ENCODE measurements around the gene SCART1.
"Not testable (repeated sequence)": the region's sequence is repeated elsewhere in the genome, so short reads cannot be mapped to it uniquely, and the experiment has no call there.

The SCART1 gene

DNA sequence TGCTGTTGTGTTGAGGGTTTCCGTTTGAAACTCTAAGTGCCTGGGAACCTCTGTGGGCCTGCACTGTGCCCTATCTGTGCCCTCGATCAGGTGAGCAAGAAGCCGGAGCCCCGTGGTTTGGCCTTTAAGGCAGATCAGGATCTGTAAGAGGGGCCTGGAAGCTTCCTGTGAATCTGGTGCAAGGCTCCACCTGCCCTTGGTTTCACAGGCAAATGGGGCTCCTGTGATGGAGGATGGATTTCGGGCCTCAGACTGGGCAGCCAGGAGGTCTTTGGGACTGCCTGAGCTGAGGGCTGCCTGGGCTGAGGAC is 21.6 kb downstream of the SCART1 start:
- no peak for DNase-seq

DNA sequence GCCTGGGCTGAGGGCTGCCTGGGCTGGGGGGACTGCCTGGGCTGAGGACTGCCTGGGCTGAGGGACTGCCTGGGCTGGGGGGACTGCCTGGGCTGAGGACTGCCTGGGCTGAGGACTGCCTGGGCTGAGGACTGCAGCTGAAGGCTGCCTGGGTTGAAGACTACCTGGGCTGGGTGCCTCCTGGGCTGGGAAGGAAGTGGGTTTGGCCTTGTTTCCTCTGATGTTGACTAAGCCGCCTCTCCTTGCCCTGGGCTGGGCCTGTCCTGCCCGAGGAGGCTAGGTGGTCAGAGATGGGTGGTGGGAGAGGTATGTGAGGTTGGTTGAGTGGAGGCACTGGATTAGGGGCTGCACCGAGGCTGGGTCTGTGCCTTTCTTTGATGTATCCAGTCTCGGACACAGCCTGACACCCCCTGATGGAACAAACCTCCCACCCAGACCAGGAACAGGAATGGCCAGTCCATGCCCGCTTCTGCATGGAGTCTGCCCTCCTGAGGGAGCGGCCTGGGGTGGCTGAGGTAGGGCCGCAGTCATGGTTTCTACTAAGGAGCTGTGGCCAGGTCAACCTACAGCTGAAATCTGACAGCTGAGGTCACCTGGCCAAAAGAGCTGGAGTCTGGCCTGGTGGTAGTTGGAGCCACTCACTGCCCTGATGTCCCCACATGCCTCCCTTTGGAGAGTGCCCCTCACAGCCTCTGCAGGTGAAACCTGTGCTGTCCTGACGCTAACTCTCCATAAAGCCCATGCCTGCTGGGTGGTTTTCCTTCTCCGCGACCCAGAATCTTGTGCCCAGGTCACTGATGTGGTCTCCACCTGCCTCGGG is 22.3 kb downstream of the SCART1 start:
- no peak for DNase-seq

DNA sequence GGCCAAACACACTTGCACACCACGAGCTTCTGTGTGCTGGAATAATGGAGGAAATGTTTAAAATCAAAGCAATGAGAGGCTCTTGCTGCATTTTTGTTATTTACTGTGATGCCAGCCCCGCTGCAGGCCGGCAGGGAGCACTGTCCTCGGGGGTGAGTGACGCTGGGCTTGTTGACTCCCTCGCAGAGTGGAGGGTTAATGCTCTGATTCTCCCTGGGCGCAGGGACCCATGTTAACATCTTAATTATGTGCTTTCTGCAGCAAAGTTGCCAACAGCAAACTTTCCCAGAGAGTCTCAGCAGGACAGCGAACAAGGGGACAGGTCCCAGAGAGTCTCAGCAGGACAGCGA is 22.9 kb downstream of the SCART1 start:
- no peak for DNase-seq

DNA sequence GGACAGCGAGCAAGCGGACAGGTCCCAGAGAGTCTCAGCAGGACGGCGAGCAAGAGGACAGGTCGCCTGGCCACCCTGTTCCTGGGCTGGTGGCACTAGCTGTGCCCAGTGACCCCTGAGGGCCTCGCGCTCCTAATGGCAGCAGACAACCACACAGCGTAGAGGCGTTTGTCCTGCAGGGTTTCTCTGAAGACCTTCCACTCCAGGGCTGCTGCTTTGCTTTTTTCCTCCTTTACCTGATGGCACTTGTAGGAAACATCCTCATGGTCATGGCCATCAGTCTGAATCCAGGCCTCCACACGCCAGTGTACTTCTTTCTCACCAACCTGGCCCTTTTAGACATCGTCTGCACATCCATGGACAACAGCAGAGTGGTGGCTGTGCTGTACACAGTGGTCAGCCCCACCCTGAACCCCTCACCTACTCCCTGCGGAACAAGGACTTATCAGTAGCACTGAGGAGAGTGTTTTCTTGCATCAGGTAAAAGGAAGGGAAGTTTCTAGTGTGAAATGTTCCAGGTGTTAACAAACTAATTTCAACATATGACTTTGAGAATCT is 27.4 kb downstream of the SCART1 start:
- no peak for DNase-seq

- no peak for DNase-seq
Observed at GRCh38 chr10:133481657-133482056, 27.9 kb downstream of the SCART1 start.

- no peak for DNase-seq
Observed at GRCh38 chr10:133484818-133485217, 31.1 kb downstream of the SCART1 start.

DNA sequence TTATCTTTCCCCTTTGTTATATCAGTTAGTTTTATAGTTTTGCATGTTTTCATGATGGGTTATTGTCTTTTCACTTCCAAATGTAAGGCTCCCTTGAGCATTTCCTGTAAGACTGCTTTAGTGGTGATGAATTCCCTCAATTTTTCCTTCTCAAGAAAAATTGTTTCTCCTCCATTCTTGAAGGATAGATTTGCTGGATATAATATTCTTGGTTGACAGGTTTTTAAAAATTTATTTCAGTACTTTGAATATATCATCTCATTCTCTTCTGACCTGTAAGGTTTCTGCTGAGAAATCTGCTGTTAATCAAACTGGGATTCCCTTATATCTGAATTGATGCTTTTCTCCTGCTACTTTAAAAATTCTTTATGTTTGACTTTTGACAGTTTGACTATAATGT is 33.3 kb downstream of the SCART1 start:
- DNase-seq, result no peak

DNA sequence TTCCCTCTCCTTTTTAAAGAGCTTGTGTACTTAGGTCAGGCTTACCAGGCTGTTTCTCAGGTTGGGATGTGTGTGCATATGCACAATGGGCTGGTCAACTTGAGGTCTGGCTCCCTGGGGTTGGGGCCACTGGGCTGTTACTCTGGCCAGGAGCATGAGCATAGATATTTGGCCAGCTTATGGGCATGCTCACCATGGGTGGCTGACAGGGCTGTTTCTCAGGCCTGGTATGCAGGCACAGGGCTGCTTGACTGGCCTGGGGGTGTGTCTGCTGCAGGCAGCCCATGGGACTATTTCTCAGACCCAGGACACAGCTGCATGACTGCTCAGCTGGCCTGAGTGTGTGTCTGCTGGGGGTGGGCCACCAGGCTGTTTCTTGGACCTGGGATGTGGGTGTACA is 34.6 kb downstream of the SCART1 start:
- DNase-seq, result no peak

DNA sequence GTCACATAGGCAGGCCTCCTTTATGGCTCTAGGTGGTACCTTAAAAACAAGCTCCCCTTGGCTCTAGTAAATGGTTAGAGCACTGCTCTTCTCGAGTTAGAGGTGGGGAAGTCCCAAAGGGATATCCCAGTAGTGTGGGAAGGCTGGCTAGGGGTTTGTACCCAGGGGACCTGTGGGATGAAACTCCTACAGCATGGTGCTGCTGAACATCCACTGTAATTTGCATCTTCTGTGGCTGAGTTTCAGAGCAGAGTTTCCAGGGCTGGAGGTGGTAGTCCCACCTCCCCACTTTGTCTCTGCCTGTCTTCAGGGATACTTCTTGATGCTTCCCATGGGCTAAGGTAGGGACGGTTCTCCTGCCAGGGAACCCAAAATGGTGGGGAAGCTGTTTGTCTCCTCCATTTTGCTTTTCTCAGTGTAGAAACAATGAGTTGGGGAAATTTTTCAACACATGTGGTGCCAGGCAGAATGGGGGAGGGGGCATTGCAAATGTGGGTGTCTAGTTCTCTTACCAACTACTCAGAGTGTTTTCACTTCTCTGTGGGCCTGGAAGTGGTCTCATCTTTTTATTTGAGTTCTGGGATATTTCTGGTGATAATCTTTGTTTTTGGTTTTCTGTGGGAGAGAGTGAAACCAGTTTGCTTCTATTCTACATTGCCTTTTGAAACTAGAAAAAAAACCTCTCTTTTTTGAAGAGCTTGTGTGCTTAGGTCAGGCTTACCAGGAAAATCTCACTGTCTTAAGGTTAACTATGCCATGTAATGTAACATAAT is 36.3 kb downstream of the SCART1 start:
- DNase-seq, result no peak

DNA sequence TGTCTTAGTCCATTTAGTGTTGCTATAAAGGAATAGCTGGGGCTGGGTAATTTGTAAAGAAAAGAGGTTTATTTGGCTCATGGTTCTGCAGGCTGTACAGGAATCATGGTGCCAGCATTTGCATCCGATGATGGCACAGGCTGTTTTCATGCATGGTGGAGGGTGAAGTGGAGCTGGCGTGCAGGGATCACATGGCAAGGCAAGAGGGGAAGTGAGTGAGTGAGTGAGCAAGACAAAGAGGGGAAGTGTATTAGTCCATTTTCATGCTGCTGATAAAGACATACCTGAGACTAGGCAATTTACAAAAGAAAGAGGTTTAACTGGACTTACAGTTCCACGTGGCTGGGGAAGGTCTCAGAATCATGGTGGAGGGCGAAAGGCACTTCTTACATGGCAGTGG is 39.8 kb downstream of the SCART1 start:
- not testable (repeated sequence) for DNase-seq

- not testable (repeated sequence) for DNase-seq
Observed at GRCh38 chr10:133497363-133497762, 43.6 kb downstream of the SCART1 start.

GRCh38 chr10:133499176-133499575 is 45.4 kb downstream of the SCART1 start:
- not testable (repeated sequence) for DNase-seq

GRCh38 chr10:133500897-133501296 is 47.2 kb downstream of the SCART1 start:
- not testable (repeated sequence) for DNase-seq

DNA sequence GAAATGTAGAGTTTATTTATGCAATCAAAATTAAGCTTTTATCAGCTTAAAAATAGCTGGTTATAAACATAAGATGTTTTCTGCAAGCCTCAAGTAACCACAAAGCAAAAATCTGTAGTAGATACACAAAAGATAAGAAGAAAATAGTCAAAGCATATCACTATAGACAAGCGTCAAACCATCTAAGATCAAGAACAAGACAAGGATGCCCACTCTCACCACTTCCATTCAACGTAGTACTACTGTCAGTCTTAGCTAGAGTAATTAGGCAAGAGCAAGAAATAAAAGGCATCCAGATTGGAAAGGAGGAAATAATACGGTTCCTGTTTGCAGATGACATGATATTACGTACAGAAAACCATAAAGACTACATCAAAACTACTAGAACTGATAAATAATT is 56.0 kb downstream of the SCART1 start:
- DNase-seq, result no peak

GRCh38 chr10:133511408-133511807 is 57.7 kb downstream of the SCART1 start:
- no peak for DNase-seq

DNA sequence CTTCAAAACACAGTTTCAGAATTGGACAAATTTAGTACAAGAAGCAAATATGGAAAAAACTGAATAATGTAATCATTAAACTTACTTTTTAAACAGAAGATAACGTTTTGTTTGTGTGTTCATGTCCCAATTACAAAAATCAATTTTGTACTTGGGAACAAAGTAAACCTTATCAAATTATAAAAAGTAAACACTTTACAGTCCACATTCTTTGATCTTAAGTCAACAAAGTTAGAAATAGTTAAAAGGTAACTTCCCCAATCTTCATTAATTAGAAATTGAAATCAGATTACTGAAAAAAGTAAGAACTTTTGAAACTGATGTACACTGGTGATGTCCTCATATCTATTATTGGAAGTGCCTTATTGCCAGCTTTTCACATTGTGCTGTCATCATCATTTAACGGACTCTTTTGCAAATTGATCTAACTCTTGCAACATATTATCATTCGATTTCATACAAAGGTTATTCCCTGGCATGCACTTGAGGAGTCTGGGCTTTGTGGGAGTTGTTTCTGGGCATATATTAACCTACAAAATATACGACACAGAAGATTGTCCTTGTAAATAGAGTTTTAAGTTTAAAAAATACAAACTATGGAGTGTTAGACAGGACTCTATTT is 58.3 kb downstream of the SCART1 start:
- no peak for DNase-seq

DNA sequence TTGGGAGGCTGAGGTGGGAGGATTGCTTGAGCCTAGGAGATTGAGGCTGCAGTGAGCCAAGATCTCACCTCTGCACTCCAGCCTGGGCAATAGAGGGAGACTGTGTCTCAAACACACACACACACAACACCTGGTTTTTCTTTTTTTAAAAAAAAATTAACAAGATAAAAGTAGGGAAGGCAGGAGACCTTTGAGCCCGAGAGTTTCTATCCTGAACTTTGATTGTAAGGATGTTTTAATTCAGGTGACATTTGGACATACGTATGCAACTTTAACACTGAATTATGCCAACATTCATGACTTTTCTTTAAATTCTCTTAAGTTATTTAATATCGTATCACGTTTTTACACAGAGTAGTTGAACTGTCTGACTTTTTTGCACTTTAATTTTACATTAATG is 61.7 kb downstream of the SCART1 start:
- no peak for DNase-seq

DNA sequence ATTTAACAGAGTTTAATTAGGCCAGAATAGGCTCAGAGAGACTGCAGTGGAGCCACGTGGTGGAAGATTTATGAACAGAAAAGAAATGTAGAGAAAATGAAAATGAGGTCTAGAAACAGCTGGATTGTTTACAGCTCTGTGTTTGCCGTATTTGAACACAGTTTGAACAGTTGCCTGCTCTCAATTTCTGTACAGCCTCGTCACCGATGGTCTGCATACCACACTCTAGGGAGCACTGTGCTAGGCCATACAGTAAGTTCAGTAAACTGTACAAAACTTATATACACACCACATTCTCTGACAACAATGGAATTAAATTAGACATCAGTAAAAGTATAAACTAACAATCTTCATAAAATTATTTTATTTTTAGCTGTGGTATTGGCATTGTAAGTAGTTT is 62.3 kb downstream of the SCART1 start:
- no peak for DNase-seq

- DNase-seq, result not testable (repeated sequence)
Observed at GRCh38 chr10:133518517-133518916, 64.8 kb downstream of the SCART1 start.

Measured in fibroblast of upper back skin (primary cell).